Colonic mucosa (tissue), 4 donors: ENCODE measurements around the gene RAF1. TPM values are rescaled to one million over a fixed set of nuclear protein-coding genes. Genes with fewer than 3 reads are reported as not detected.
"Not testable (repeated sequence)": the region's sequence is repeated elsewhere in the genome, so short reads cannot be mapped to it uniquely, and the experiment has no call there.

ENCODE experiments used
- DNase-seq: peaks from one replicate; pipeline ENCODE4 v3.0.0-alpha.2; 2020
- H3K27ac ChIP-seq: fragments of 200-600 bp; one replicate; pipeline ENCODE4 v1.8.0; 2021
- H3K27me3 ChIP-seq: fragments of 200-600 bp; one replicate; pipeline ENCODE4 v1.8.0; 2021
- H3K36me3 ChIP-seq: fragments of 200-600 bp; one replicate; pipeline ENCODE4 v1.8.0; 2021
- H3K4me1 ChIP-seq: fragments of 200-600 bp; one replicate; pipeline ENCODE4 v1.8.0; 2021; ENCODE audit warnings: mild to moderate bottlenecking
- H3K4me3 ChIP-seq: fragments of 200-600 bp; one replicate; pipeline ENCODE4 v1.8.0; 2021
- H3K9ac ChIP-seq, 2 donors: one replicate each; pipeline ENCODE4 v1.7.0; 2013; ENCODE audit warnings: control low read depth in 2 of 2, low read depth in 2 of 2, low read length in 2 of 2
- H3K9me3 ChIP-seq: fragments of 200-600 bp; one replicate; pipeline ENCODE4 v1.8.0; 2021
- CTCF ChIP-seq: fragments of 200-600 bp; IDR thresholded peaks from one replicate; pipeline ENCODE4 v1.8.0; 2022; ENCODE audit warnings: antibody characterized with exemption, mild to moderate bottlenecking
- intact Hi-C: fragments of 100-400 bp; cut with DNase I; formaldehyde crosslinking; loops from one replicate; pipeline ENCODE4 v1.14.1; 2022
- total RNA-seq, 2 donors: library from RNA; stranded (reverse); fragmentation: NEBNext Ultra II Directional in 1 of 2; extraction: Animal tissue kit (Norgen Biotek cat#: 25700) in 1 of 2; gene quantifications; one replicate each; pipeline ENCODE4 v1.2.1, GENCODE V29; 2021
- donor health status: healthy.
- donor health status: DM: no; HTN: no; CAD: no.
- donor health status: DM: no; HTN: no; CAD: no.

The RAF1 gene
- total RNA-seq, 2 donors from 2014 or later, result 66.1 to 79.5 TPM

DNA sequence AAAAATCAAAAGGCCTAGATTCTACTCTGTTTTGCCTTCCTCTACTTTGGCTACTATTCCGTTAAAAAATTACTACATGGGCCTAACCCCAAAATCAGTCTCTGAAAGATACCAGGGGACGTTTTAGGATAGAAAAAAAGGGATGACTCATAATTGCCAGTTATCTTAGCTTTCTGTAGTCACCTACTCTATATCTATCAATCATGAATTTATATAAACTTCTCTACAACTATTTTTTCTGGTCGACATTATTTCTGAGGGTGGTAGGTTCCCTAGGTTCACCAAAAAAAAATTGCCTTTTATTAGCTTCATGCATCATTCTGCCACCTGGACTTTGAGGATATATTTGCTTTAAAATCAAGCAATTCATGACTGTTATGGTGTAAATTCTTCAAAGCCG, 36.5 kb downstream of the RAF1 start:
- no peak overlapping the region for H3K9ac ChIP-seq
- no peaks in the 10 kb centered on the region for H3K4me1 ChIP-seq
- no peak overlapping the region for H3K4me3 ChIP-seq
- no peaks in the 10 kb centered on the region for H3K9me3 ChIP-seq
- TF ChIP-seq CTCF, result no peak
- no peaks in the 10 kb centered on the region for H3K36me3 ChIP-seq
- H3K27me3 ChIP-seq, result no peaks in the 10 kb centered on the region
- no peak overlapping the region for H3K27ac ChIP-seq
- intact Hi-C loops, result no loop called here
- DNase-seq, result no peak

- DNase-seq, H3K36me3 ChIP-seq, H3K9me3 ChIP-seq, H3K27me3 ChIP-seq, intact Hi-C loops, H3K4me1 ChIP-seq, H3K27ac ChIP-seq, H3K9ac ChIP-seq, H3K4me3 ChIP-seq: not testable (repeated sequence)
Measured at GRCh38 chr3:12624964-12625363, 39.0 kb downstream of the RAF1 start.

DNA sequence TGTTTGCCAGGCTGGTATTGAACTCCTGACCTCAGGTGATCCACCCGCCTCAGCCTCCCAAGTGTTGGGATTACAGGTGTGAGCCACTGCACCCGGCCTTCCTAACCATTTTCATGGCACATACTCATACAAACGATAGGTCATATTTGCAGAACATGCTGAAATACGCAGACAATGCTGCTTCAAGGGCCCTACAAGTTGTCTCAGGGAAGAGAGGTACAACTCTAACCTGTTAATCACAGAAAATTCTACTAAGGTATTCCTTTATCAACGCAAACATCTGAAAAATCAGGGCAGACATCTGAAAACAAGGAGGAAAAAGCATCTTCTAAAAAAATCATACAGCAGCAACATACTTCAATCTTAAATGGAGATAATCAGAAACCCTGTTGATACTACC, 39.9 kb downstream of the RAF1 start:
- Histone ChIP-seq H3K36me3 (no peaks in the 10 kb centered on the region), H3K9me3 (no peaks in the 10 kb centered on the region), H3K27ac (no peak overlapping the region), H3K4me1 (no peaks in the 10 kb centered on the region), H3K9ac (no peak overlapping the region), H3K27me3 (no peaks in the 10 kb centered on the region), H3K4me3 (no peak overlapping the region)
- no peak for DNase-seq
- intact Hi-C loops, result no loop called here
- no peak for TF ChIP-seq CTCF

DNA sequence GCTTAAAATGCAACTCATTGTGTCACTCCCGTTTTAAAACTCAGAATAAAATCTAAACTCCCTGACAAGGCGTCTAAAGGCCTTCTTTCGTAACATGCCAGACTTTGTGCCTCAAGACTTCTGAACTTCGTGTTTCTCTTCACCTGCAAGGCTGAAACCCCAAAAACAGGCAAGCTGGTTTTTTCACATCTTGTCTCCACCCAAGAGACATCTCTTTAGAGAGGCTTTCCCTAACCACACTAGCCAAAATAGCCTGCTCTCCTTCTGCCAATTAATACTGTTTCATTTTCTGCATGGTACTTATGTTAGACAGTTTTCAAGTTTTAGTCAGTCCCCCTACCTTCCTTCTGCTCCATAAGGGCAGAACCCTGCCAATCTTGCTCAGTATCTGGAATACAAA, 41.6 kb downstream of the RAF1 start:
- DNase-seq, result no peak
- intact Hi-C loops, result no loop called here
- H3K4me3 ChIP-seq, result no peak overlapping the region
- no peaks in the 10 kb centered on the region for H3K27me3 ChIP-seq
- H3K9me3 ChIP-seq, result no peaks in the 10 kb centered on the region
- no peak overlapping the region for H3K27ac ChIP-seq
- no peak for TF ChIP-seq CTCF
- H3K4me1 ChIP-seq, result no peaks in the 10 kb centered on the region
- H3K36me3 ChIP-seq, result no peaks in the 10 kb centered on the region
- H3K9ac ChIP-seq, result no peak overlapping the region

GRCh38 chr3:12620729-12621128, 43.2 kb downstream of the RAF1 start:
- no peaks in the 10 kb centered on the region for H3K9me3 ChIP-seq
- no peaks in the 10 kb centered on the region for H3K4me1 ChIP-seq
- DNase-seq, result no peak
- H3K4me3 ChIP-seq, result no peak overlapping the region
- no peak overlapping the region for H3K27ac ChIP-seq
- TF ChIP-seq CTCF, result no peak
- H3K27me3 ChIP-seq, result no peaks in the 10 kb centered on the region
- H3K9ac ChIP-seq, result no peak overlapping the region
- H3K36me3 ChIP-seq, result no peaks in the 10 kb centered on the region
- intact Hi-C loops, result no loop called here

GRCh38 chr3:12620305-12620704, 43.6 kb downstream of the RAF1 start:
- TF ChIP-seq CTCF, result no peak
- H3K27ac ChIP-seq, result no peak overlapping the region
- no peaks in the 10 kb centered on the region for H3K36me3 ChIP-seq
- H3K27me3 ChIP-seq, result no peaks in the 10 kb centered on the region
- no peak overlapping the region for H3K9ac ChIP-seq
- H3K9me3 ChIP-seq, result no peaks in the 10 kb centered on the region
- intact Hi-C loops, result no loop called here
- no peaks in the 10 kb centered on the region for H3K4me1 ChIP-seq
- no peak overlapping the region for H3K4me3 ChIP-seq
- DNase-seq, result no peak
